Middle frontal gyrus (tissue), 1 donor: ENCODE results near the gene ADK.
A peak's percentile ranks its signal among the peaks of the same experiment; 100 is the strongest.
"Not testable (repeated sequence)": the region's sequence is repeated elsewhere in the genome, so short reads cannot be mapped to it uniquely, and the experiment has no call there.

Source experiments
- DNase-seq: peaks from one replicate; pipeline ENCODE4 v3.0.0-alpha.2; 2015; ENCODE audit warnings: low spot score; ENCODE audit errors: extremely low spot score

ADK gene

DNA sequence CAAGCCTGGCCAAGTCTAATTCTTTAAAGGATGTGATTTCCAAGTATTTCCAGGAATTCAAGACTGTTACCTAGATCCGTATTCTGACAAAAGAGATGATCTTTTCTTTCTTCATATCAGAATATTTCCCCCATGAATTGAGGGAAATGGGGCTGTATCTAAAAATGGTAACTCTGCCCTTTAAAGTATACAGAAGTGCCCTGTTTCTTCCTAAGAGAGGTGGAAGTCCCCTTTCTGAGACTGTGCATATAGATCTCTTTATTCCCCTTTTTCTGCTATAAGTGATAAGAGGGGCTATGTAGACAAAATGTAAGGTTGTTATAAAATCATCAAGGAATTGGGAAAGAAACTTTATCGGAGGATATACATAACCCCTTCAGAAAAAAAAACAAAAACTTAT, 388.3 kb downstream of the ADK start:
- no peak for DNase-seq

DNA sequence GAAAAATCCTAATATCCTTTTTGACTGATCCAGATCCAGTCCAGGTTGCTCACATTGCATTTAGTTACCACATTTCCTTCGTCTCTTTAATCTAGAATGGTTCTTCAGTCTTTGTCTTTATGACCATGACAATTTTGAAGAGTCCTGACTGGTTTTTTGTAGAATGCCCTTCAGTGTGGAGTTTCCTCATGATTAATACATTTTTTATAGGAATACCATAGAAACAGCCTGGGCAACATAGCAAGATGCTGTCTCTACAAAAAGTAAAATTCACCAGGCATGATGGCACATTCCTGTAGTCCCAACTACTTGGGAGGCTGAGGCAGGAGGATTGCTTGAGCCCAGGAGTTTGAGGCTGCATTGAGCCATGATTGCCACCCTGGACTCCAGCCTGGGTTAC, 390.4 kb downstream of the ADK start:
- DNase-seq: no peak

- DNase-seq: no peak
Observed at GRCh38 chr10:74542077-74542476, 391.1 kb downstream of the ADK start.

GRCh38 chr10:74543276-74543675, 392.3 kb downstream of the ADK start:
- no peak for DNase-seq

DNA sequence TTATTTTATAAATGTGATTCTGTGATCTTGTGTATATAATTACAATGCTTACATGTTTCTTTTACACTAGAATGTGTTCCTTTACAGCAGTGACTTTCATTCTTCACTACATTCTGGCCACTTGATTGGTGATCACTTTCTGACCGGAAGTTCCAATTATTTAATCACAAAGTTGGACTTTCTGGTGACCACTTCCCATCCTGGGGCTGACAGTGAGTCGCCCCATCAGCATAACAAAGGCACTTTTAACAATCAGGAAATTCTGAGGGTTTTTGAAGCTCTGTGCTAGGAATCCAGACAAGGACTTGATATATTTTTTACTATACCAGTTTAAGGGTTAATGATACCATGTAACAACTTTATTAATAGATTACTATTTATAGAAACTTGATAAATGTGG, 393.1 kb downstream of the ADK start:
- no peak for DNase-seq

- DNase-seq: no peak
Observed at GRCh38 chr10:74548676-74549075, 397.7 kb downstream of the ADK start.

- DNase-seq: no peak
Observed at GRCh38 chr10:74556072-74556705, 405.2 kb downstream of the ADK start.

DNA sequence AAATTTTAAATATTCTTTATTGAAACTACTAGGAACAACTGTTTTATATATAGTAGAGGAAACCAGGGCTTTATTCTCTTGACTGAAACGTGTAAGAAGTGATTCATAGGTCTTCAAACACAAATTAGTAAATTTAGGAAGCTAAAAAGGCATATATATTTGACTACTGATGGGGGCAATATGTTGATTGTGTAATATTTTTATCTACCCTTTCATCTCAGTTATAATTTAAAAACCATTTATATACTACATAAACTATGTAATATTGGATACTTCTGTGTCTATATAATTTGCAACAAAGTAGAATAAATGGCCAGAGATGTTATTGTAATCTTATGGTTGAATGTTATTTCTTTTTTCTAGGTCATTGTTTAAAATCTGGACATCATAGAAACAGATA, 406.1 kb downstream of the ADK start:
- no peak for DNase-seq

GRCh38 chr10:74558403-74558802, 407.4 kb downstream of the ADK start:
- no peak for DNase-seq

DNA sequence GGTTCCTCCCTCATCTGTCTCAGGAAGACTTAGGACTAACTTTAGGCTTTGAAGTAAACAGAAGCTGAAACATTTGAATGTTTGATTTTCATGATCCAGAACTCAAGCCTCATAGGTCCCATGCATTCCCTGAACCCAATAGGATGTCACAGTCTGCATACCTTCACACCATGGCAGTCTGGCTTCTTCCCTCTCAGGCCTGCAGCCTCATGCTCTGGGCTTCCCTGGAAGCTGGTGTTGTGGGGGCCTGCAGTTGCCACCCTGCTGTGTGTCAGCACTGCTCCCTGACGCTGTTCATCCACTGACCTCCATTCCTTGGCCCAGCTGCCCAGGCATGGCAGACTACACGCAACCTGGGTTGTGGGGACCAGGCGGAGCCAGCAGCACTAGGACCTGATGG, 407.9 kb downstream of the ADK start:
- no peak for DNase-seq

DNA sequence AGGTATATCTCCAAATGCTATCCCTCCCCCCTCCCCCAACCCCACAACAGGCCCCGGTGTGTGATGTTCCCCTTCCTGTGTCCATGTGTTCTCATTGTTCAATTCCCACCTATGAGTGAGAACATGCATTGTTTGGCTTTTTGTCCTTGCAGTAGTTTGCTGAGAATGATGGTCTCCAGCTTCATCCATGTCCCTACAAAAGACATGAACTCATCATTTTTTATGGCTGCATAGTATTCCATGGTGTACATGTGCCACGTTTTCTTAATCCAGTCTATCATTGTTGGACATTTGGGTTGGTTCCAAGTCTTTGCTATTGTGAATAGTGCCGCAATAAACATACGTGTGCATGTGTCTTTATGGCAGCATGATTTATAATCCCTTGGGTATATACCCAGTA, 417.9 kb downstream of the ADK start:
- DNase-seq: not testable (repeated sequence)

- not testable (repeated sequence) for DNase-seq
Observed at GRCh38 chr10:74573497-74573896, 422.5 kb downstream of the ADK start.

DNA sequence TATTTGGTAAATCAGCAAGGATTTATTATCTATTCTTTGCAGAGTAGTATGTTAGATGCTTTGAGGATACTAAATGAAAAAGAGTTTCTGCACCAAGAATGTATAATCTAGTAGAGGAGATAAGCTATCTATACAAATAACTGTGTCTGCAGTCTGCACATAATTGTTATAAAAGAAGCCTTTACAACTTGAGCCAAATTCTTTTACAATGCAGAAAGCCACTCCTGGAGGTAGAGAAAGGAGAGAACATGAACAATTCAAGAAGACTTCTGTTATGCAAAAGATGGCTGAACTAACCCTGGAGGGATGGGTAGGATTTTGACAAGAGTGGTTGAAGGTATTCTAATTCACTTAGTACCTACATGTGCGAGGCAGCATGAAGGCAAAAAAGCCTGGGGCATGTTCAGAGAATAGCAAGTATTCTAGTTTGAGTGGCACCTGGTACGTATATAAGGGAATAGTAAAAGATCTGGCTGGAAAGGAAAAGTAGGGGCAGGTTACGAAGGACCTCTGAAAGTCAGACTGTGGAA, 424.2 kb downstream of the ADK start:
- no peak for DNase-seq

DNA sequence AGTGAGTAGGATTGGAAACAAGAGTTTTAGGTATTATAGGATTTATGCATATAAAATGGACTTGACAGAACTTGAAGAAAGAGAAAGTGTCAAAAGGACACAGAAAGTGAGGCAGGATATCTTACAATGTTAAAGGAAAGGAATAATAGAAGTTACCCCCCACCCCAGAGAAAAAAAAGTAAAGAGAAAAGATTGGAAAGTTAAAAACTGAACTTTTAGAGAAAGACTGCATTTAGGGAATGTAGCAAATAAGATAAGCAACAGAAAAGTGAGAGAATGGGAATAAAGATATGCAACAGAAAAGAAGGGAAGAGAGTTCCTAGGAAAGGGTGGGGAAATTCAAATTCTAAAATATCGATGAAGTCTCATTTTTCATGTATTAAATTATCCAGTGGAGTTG, 424.9 kb downstream of the ADK start:
- DNase-seq: no peak

GRCh38 chr10:74576586-74576985, 425.6 kb downstream of the ADK start:
- DNase-seq: no peak

DNA sequence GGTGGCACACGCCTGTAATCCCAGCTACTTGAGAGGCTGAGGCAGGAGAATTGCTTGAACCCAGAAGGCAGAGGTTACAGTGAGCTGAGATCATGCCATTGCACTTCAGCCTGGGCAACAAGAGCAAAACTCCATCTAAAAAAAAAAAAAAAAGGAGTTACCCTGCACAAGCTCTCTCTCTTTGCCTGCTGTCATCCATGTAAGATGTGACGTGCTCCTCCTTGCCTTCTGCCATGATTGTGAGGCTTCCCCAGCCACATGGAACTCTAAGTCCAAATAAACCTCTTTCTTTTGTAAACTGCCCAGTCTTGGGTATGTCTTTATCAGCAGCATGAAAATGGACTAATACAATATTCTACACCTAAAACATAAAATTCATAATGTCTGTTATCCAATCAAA, 429.4 kb downstream of the ADK start:
- DNase-seq: not testable (repeated sequence)

DNA sequence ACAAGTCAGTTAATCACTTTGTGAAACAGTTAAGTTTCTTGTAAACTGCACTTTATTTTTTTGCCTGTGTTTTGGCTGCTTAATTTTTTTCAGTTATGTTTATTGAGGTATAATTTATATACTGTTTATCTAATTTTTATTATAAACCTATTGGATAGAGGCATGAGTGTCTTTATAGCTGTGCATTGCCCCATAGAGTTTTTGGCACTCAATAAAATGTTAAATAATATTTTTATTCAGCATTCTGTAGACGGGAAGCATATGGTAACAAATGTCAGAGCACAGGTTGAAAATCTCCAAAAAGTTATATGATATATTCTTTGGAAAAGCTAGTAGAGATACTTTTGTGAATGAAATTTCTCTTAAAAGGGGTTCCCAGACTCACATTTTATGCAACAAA, 431.5 kb downstream of the ADK start:
- no peak for DNase-seq

DNA sequence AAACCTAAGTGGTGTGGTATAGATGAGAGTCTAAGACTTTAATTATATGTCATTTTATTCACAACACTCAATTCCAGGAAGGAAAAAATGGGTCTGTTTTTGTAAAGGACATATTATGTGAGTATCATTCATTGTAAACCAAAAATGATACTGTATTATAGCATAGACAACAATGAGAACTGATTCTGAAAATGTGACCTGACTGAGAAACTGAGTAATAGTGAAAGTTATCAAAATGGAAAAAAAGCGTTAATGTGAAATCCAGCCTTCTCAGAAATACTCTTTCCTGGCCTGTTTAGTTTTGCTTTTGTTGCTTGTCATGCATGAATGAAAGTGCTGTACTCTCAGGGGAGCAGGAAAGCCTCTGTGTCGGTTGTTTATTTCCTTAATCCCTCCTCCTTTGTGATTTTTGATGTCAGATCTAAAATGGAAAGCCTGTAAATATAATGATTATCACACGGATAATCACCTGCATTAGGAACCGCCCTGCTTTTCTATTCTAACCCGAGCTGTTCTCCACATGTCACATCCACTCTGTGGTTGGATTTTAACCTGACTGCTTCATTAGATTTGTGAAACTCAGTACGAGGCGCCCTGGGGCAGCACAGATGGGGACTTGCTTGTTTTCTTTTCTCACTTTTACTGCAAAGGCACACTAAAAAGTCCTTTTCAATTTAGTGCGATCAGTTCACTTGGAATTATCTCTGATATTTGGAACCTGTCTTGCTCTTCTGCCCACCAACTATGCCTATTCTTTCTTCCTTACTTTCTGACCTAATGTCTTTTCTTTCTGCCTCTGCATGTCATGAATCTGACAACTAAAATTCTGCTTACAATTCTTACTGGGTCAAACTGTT, 434.4 kb downstream of the ADK start:
- no peak for DNase-seq

- DNase-seq: no peak
Observed at GRCh38 chr10:74586088-74586585, 435.1 kb downstream of the ADK start.

DNA sequence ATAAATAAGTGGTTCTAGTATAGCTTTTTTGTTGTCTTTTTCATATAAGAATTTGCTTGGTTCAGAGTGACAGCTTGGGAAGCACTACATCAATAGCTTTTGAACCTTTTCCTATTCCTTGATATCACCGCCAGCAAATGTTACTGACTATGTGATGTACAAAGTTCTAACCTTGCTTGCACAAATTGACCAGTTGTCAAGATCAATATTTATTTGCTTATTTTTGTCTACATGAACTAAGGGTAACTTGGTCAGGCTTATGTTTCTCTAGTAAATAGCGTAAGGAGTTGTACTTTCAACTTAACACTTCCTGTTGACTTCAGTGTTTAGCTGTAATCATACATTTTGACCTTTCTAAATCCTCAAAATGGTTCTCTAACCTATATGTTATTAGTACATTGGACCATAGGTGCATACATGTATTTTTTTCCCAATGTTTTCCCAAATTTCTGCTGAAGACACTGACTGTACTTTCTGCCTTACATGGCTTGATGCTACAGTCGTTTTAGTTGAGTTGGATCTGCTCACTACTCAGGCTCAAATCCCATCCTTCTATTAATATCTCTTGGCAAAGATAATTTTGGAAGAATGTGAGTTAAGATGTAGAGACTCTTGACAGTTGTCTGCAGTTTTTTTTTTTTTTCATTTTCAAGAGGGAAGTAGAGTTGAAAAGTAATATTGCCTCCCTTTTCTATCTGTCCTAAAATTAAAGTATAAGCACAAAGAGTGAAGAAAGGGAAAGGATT, 436.3 kb downstream of the ADK start:
- DNase-seq: no peak

GRCh38 chr10:74589226-74589673, 438.2 kb downstream of the ADK start:
- DNase-seq: peak; percentile 88

DNA sequence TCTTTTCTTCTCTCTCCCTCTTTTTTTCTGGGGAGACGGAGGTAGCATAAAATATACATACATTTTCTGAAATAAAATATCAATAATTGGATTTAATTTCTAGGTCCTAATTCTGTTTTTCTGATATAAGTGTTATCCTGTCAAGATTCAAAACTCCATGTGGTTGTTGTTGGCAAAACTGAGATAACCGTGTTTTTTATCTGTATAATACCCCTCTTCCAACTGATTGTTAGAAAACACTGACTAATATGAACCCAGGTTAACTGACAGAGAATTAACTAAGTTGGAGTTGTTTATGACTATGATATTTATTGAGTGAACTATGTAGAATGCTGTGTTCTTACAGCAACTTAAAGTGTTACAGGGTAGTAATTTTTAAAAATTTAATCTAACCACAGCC, 438.8 kb downstream of the ADK start:
- DNase-seq: no peak
